Keratinocyte (primary cell): ENCODE data around the gene RALY. TPM values are rescaled to one million over a fixed set of nuclear protein-coding genes. Genes with fewer than 3 reads are reported as not detected.

ENCODE experiments used
- DNase-seq: peaks from one replicate; pipeline ENCODE4 v3.0.0-alpha.2; 2011; ENCODE audit warnings: low read depth, missing footprints, low spot score
- FAIRE-seq: peaks from 2 replicates; lab custom pipeline; 2011; peaks lifted over from hg19 to GRCh38; lab: Jason Lieb, UNC
- H2AFZ ChIP-seq: 2 replicates; pipeline ENCODE4 v1.6.0; 2012; ENCODE audit warnings: low read length, control low read depth, inconsistent platforms; ENCODE audit not compliant: control insufficient read depth
- H3K27ac ChIP-seq: 2 replicates; pipeline ENCODE4 v1.5.1; 2011; ENCODE audit warnings: low read length; ENCODE audit not compliant: control insufficient read depth, insufficient read depth
- H3K27me3 ChIP-seq: 3 replicates; pipeline ENCODE4 v1.6.0; 2011; ENCODE audit warnings: low read length; ENCODE audit not compliant: control insufficient read depth, insufficient read depth; ENCODE audit errors: extremely low read depth
- H3K36me3 ChIP-seq, 2 experiments: 2 replicates in 1 of 2; 3 replicates in 1 of 2; pipeline ENCODE4 v1.5.1; 2011; ENCODE audit warnings: low read length in 2 of 2, mild to moderate bottlenecking in 1 of 2; ENCODE audit not compliant: control insufficient read depth in 2 of 2, insufficient read depth in 2 of 2; ENCODE audit errors: extremely low read depth in 1 of 2
- H3K4me1 ChIP-seq: 3 replicates; pipeline ENCODE4 v1.5.1; 2011; ENCODE audit warnings: low read length; ENCODE audit not compliant: control insufficient read depth, insufficient read depth; ENCODE audit errors: extremely low read depth
- H3K4me2 ChIP-seq: 3 replicates; pipeline ENCODE4 v1.6.0; 2011; ENCODE audit warnings: low read depth, low read length; ENCODE audit not compliant: control insufficient read depth, insufficient read depth; ENCODE audit errors: extremely low read depth
- H3K4me3 ChIP-seq, 3 experiments: fragments of 200-600 bp in 1 of 3; sonication (generic) in 1 of 3; 2 replicates in 2 of 3; 3 replicates in 1 of 3; pipeline ENCODE4 v1.5.1; 2011 to 2016; ENCODE audit warnings: low read length in 3 of 3, mild to moderate bottlenecking in 3 of 3, control low read depth in 2 of 3, inconsistent platforms in 1 of 3, low read depth in 1 of 3, mixed read lengths in 1 of 3, mixed run types in 1 of 3, moderate library complexity in 1 of 3; ENCODE audit not compliant: control insufficient read depth in 2 of 3, insufficient read depth in 2 of 3; ENCODE audit errors: extremely low read depth in 1 of 3
- H3K79me2 ChIP-seq: 2 replicates; pipeline ENCODE4 v1.6.0; 2012; ENCODE audit warnings: low read length; ENCODE audit not compliant: control insufficient read depth, insufficient read depth
- H3K9ac ChIP-seq: 3 replicates; pipeline ENCODE4 v1.6.0; 2011; ENCODE audit warnings: low read length; ENCODE audit not compliant: control insufficient read depth, insufficient read depth; ENCODE audit errors: extremely low read depth
- H3K9me1 ChIP-seq: 3 replicates; pipeline ENCODE4 v1.6.0; 2011; ENCODE audit warnings: low read length; ENCODE audit not compliant: control insufficient read depth, insufficient read depth; ENCODE audit errors: extremely low read depth
- H3K9me3 ChIP-seq: 2 replicates; pipeline ENCODE4 v1.5.1; 2012; ENCODE audit warnings: low read depth, low read length; ENCODE audit not compliant: control insufficient read depth
- H4K20me1 ChIP-seq: 3 replicates; pipeline ENCODE4 v1.6.0; 2011; ENCODE audit warnings: low read length; ENCODE audit not compliant: control insufficient read depth, insufficient read depth; ENCODE audit errors: extremely low read depth
- CTCF ChIP-seq, 3 experiments: IDR thresholded peaks in 1 of 3; conservative IDR thresholded peaks in 1 of 3; optimal IDR thresholded peaks in 1 of 3; 2 replicates in 2 of 3; 3 replicates in 1 of 3; pipeline versions ENCODE3 to v1.5.1; 2011; ENCODE audit warnings: low read length in 3 of 3, mild to moderate bottlenecking in 3 of 3, moderate library complexity in 2 of 3, control low read depth in 1 of 3, inconsistent platforms in 1 of 3; ENCODE audit not compliant: insufficient read depth in 2 of 3; ENCODE audit errors: extremely low read depth in 1 of 3
- EZH2 ChIP-seq: IDR thresholded peaks from one replicate; pipeline ENCODE4 v1.6.1; 2012; ENCODE audit warnings: inconsistent platforms, mild to moderate bottlenecking, low read length, moderate library complexity
- dilution Hi-C: fragments of 300-500 bp; cut with MboI; formaldehyde crosslinking; loops from one replicate; pipeline ENCODE4 v1.7.0; 2020; ENCODE audit warnings: low sequenced_read_pairs; ENCODE audit not compliant: extremely low pct_ligation_motif_present
- polyA plus RNA-seq, 5 experiments: library from polyadenylated mRNA; depleted of rRNA in 3 of 5; stranded (reverse) in 3 of 5; stranded (forward) in 1 of 5; unstranded in 1 of 5; fragments of >200 nt; gene quantifications; 1 replicate in 1 of 5; 2 replicates in 3 of 5; 3 replicates in 1 of 5; pipeline versions ENCODE4 v1.2.1 to v1.2.3, GENCODE V29; 2011 to 2012; ENCODE audit warnings: missing spikeins in 2 of 5, low read depth in 1 of 5, low replicate concordance in 1 of 5

The RALY gene
- polyA plus RNA-seq, 1 donor (not counting 4 experiments of a cell fraction or from before 2014, with no cell fraction given), result 118 TPM

- no peaks in the 10 kb centered on the region for H3K27me3 ChIP-seq
- TF ChIP-seq EZH2, result no peak
- TF ChIP-seq CTCF (optimal IDR thresholded peaks at IDR 0.05 in 1 of 3, IDR thresholded peaks at IDR 0.05 in 1 of 3, conservative IDR thresholded peaks at IDR 0.05 in 1 of 3; ENCODE audit: extremely low read depth in 1 of 3, insufficient read depth in 2 of 3, low read length in 3 of 3), result no peak
- no peak overlapping the region for H3K27ac ChIP-seq
- H3K4me1 ChIP-seq, result peaks cover 63% of the 10 kb centered on the region
- no peak overlapping the region for H3K9ac ChIP-seq
- FAIRE-seq, result no peak
- no peaks in the 10 kb centered on the region for H3K9me3 ChIP-seq
- dilution Hi-C loops, result no loop called here
- H2AFZ ChIP-seq, result no peak overlapping the region
- peaks cover 20% of the 10 kb centered on the region for H4K20me1 ChIP-seq
- peak overlapping the region; percentile 65 for H3K4me2 ChIP-seq
- no peak for DNase-seq
- H3K79me2 ChIP-seq, result peaks cover 71% of the 10 kb centered on the region
- H3K4me3 ChIP-seq, result peak overlapping the region in 1 of 3 experiments; percentile 2
- no peaks in the 10 kb centered on the region for H3K36me3 ChIP-seq
- peaks cover 9% of the 10 kb centered on the region for H3K9me1 ChIP-seq
Observed at GRCh38 chr20:34016736-34017135, 23.0 kb downstream of the RALY start.

GRCh38 chr20:34017610-34018009 lies 23.9 kb downstream of the RALY start:
- H3K27me3 ChIP-seq, result no peaks in the 10 kb centered on the region
- H3K36me3 ChIP-seq, result no peaks in the 10 kb centered on the region
- peaks cover 7% of the 10 kb centered on the region for H3K9me1 ChIP-seq
- peak; percentile 85 for DNase-seq
- peak overlapping the region; percentile 70 for H3K27ac ChIP-seq
- no peak overlapping the region for H2AFZ ChIP-seq
- H3K9ac ChIP-seq, result peak overlapping the region; percentile 51
- H3K79me2 ChIP-seq, result peaks cover 71% of the 10 kb centered on the region
- H3K4me2 ChIP-seq, result peak overlapping the region; percentile 65
- H3K4me1 ChIP-seq, result peaks cover 70% of the 10 kb centered on the region
- dilution Hi-C loops, result no loop called here
- peak; percentile 97 for FAIRE-seq
- H3K9me3 ChIP-seq, result no peaks in the 10 kb centered on the region
- peak overlapping the region in 1 of 3 experiments; percentile 19 for H3K4me3 ChIP-seq
- peaks cover 14% of the 10 kb centered on the region for H4K20me1 ChIP-seq
- TF ChIP-seq EZH2, result no peak
- TF ChIP-seq CTCF (optimal IDR thresholded peaks at IDR 0.05 in 1 of 3, IDR thresholded peaks at IDR 0.05 in 1 of 3, conservative IDR thresholded peaks at IDR 0.05 in 1 of 3; ENCODE audit: extremely low read depth in 1 of 3, insufficient read depth in 2 of 3, low read length in 3 of 3), result no peak
